Measurements from ENCODE around the gene CPNE5.

- TF ChIP-seq, protein P1, sequence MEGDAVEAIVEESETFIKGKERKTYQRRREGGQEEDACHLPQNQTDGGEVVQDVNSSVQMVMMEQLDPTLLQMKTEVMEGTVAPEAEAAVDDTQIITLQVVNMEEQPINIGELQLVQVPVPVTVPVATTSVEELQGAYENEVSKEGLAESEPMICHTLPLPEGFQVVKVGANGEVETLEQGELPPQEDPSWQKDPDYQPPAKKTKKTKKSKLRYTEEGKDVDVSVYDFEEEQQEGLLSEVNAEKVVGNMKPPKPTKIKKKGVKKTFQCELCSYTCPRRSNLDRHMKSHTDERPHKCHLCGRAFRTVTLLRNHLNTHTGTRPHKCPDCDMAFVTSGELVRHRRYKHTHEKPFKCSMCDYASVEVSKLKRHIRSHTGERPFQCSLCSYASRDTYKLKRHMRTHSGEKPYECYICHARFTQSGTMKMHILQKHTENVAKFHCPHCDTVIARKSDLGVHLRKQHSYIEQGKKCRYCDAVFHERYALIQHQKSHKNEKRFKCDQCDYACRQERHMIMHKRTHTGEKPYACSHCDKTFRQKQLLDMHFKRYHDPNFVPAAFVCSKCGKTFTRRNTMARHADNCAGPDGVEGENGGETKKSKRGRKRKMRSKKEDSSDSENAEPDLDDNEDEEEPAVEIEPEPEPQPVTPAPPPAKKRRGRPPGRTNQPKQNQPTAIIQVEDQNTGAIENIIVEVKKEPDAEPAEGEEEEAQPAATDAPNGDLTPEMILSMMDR (IDR thresholded peaks at IDR 0.05) = no peak
- TF ChIP-seq POLR2A (IDR thresholded peaks at IDR 0.05) = no peak
These were observed 34.0 kb downstream of the CPNE5 start for GRCh38 chr6:36805096-36805797.

Measured in adrenal gland (tissue), 5 donors.